Prostate gland (tissue), 2 donors: ENCODE measurements around the gene OR6N1.

Source experiments
- CTCF ChIP-seq, 4 experiments: fragments of 200-600 bp in 2 of 4; fragments of 450-650 bp in 2 of 4; sonication (generic) in 2 of 4; IDR thresholded peaks; 1 replicate in 3 of 4; 2 replicates in 1 of 4; pipeline ENCODE4 v1.5.1; 2016 to 2019; ENCODE audit warnings: antibody characterized with exemption in 4 of 4, mild to moderate bottlenecking in 2 of 4, moderate library complexity in 2 of 4
- POLR2A ChIP-seq: fragments of 450-650 bp; IDR thresholded peaks from one replicate; pipeline ENCODE4 v1.6.1; 2016; ENCODE audit warnings: antibody characterized with exemption, mild to moderate bottlenecking
- POLR2AphosphoS5 ChIP-seq: sonication (generic); formaldehyde crosslinking; IDR thresholded peaks from one replicate; pipeline ENCODE4 v1.6.1; 2017; ENCODE audit warnings: antibody characterized with exemption

GRCh38 chr1:158714754-158715153, 57.2 kb downstream of the OR6N1 start:
- no peak for TF ChIP-seq CTCF (IDR thresholded peaks at IDR 0.05)
- TF ChIP-seq POLR2AphosphoS5, result no peak
- no peak for TF ChIP-seq POLR2A
